ENCODE results near the gene MAPKBP1. TPM values are rescaled to one million over a fixed set of nuclear protein-coding genes. Genes with fewer than 3 reads are reported as not detected.

Gene MAPKBP1
- total RNA-seq, 2 donors from 2014 or later = 12.5 to 31.6 TPM

GRCh38 chr15:41775651-41776050 lies 1.4 kb downstream of the MAPKBP1 start:
- Histone ChIP-seq H3K4me1 (peaks cover 37% of the 10 kb centered on the region), H3K27ac (no peak overlapping the region), H3K36me3 (replicated peaks in 1 of 2; ENCODE audit: insufficient read depth in 1 of 2, low read depth in 2 of 2) (no peaks in the 10 kb centered on the region), H3K9me3 (no peaks in the 10 kb centered on the region), H3K4me3 (no peak overlapping the region), H3K27me3 (no peaks in the 10 kb centered on the region)
- intact Hi-C loops (cut with DNase I) = no loop called here
- ATAC-seq = no peak
- 43 to 52% methylated on average over 2 of the region's 2 CpGs for WGBS, 2 donors
- no peak for TF ChIP-seq POLR2A (IDR thresholded peaks at IDR 0.05)
- no peak for TF ChIP-seq CTCF (IDR thresholded peaks at IDR 0.05)
- DNase-seq = no peak

GRCh38 chr15:41777421-41777973 lies 3.2 kb downstream of the MAPKBP1 start:
- DNase-seq = no peak
- Histone ChIP-seq H3K27ac (no peak overlapping the region), H3K9me3 (no peaks in the 10 kb centered on the region), H3K4me1 (peaks cover 37% of the 10 kb centered on the region), H3K4me3 (no peak overlapping the region), H3K27me3 (no peaks in the 10 kb centered on the region), H3K36me3 (replicated peaks in 1 of 2; ENCODE audit: insufficient read depth in 1 of 2, low read depth in 2 of 2) (no peaks in the 10 kb centered on the region)
- WGBS, 2 donors = 93 to 100% methylated on average over 1 of the region's 1 CpG
- ATAC-seq = no peak
- TF ChIP-seq CTCF (IDR thresholded peaks at IDR 0.05) (no peak), POLR2A (IDR thresholded peaks at IDR 0.05) (no peak)
- intact Hi-C loops (cut with DNase I) = no loop called here

GRCh38 chr15:41778521-41778920 lies 4.2 kb downstream of the MAPKBP1 start:
- H3K4me1 ChIP-seq = peaks cover 36% of the 10 kb centered on the region
- H3K27ac ChIP-seq = no peak overlapping the region
- no peaks in the 10 kb centered on the region for H3K9me3 ChIP-seq
- no peak for DNase-seq
- intact Hi-C loops (cut with DNase I) = no loop called here
- TF ChIP-seq CTCF (IDR thresholded peaks at IDR 0.05) = no peak
- TF ChIP-seq POLR2A (IDR thresholded peaks at IDR 0.05) = no peak
- WGBS, 2 donors = 74 to 75% methylated on average over 1 of the region's 1 CpG
- no peaks in the 10 kb centered on the region for H3K36me3 ChIP-seq (replicated peaks in 1 of 2; ENCODE audit: insufficient read depth in 1 of 2, low read depth in 2 of 2)
- ATAC-seq = no peak
- H3K27me3 ChIP-seq = no peaks in the 10 kb centered on the region
- no peak overlapping the region for H3K4me3 ChIP-seq

GRCh38 chr15:41779662-41780157 lies 5.4 kb downstream of the MAPKBP1 start:
- ATAC-seq (no peak), DNase-seq (no peak)
- Histone ChIP-seq H3K27me3 (no peaks in the 10 kb centered on the region), H3K4me1 (peaks cover 32% of the 10 kb centered on the region), H3K36me3 (replicated peaks in 1 of 2; ENCODE audit: insufficient read depth in 1 of 2, low read depth in 2 of 2) (no peaks in the 10 kb centered on the region), H3K4me3 (no peak overlapping the region), H3K9me3 (no peaks in the 10 kb centered on the region), H3K27ac (no peak overlapping the region)
- no peak for TF ChIP-seq POLR2A (IDR thresholded peaks at IDR 0.05)
- TF ChIP-seq CTCF (IDR thresholded peaks at IDR 0.05) = no peak
- WGBS, 2 donors = 71 to 87% methylated on average over 4 of the region's 4 CpGs
- intact Hi-C loops (cut with DNase I) = no loop called here

GRCh38 chr15:41780266-41780665 lies 6.0 kb downstream of the MAPKBP1 start:
- ATAC-seq (no peak), DNase-seq (no peak)
- TF ChIP-seq POLR2A (IDR thresholded peaks at IDR 0.05) (no peak), CTCF (IDR thresholded peaks at IDR 0.05) (no peak)
- Histone ChIP-seq H3K36me3 (replicated peaks in 1 of 2; ENCODE audit: insufficient read depth in 1 of 2, low read depth in 2 of 2) (no peaks in the 10 kb centered on the region), H3K4me1 (peaks cover 28% of the 10 kb centered on the region), H3K9me3 (no peaks in the 10 kb centered on the region), H3K4me3 (no peak overlapping the region), H3K27me3 (no peaks in the 10 kb centered on the region), H3K27ac (no peak overlapping the region)
- WGBS, 2 donors = 62 to 75% methylated on average over 2 of the region's 2 CpGs
- intact Hi-C loops (cut with DNase I) = no loop called here
